HCT116 (cell line): ENCODE data around the gene ANKLE1. TPM values are rescaled to one million over a fixed set of nuclear protein-coding genes. Genes with fewer than 3 reads are reported as not detected.

Experiments used
- CEBPB ChIP-seq: IDR thresholded peaks from 2 replicates; pipeline ENCODE4 v1.6.1; 2012; ENCODE audit warnings: low read depth
- POLR2A ChIP-seq: IDR thresholded peaks from 2 replicates; pipeline ENCODE4 v1.7.0; 2011; ENCODE audit warnings: borderline replicate concordance; ENCODE audit not compliant: insufficient read depth, insufficient read length; ENCODE audit errors: extremely low read depth
- RAD21 ChIP-seq: IDR thresholded peaks from 2 replicates; pipeline ENCODE4 v1.6.1; 2012; ENCODE audit warnings: low read depth, mild to moderate bottlenecking
- YY1 ChIP-seq: IDR thresholded peaks from 2 replicates; pipeline ENCODE4 v1.6.1; 2011; ENCODE audit warnings: low read length, low read depth, moderate library complexity, mild to moderate bottlenecking; ENCODE audit not compliant: insufficient replicate concordance; ENCODE audit errors: extremely low read depth
- ZBTB33 ChIP-seq: IDR thresholded peaks from 2 replicates; pipeline ENCODE4 v1.6.1; 2011; ENCODE audit warnings: mild to moderate bottlenecking, low read length, moderate library complexity; ENCODE audit not compliant: insufficient replicate concordance; ENCODE audit errors: extremely low read depth
- total RNA-seq: library from RNA; stranded (reverse); gene quantifications from one replicate; pipeline ENCODE4 v1.2.1, GENCODE V29; 2021; ENCODE audit not compliant: unreplicated experiment
- TF ChIP-seq, protein P1 (sequence below), 3 experiments: fragments of 200-600 bp in 1 of 3; sonication (generic) in 1 of 3; IDR thresholded peaks in 2 of 3; conservative IDR thresholded peaks in 1 of 3; 2 replicates each; pipeline ENCODE4 v1.5.1; 2012 to 2017; ENCODE audit warnings: low read depth in 2 of 3, low read length in 2 of 3, antibody characterized with exemption in 1 of 3, borderline replicate concordance in 1 of 3, control low read depth in 1 of 3, mild to moderate bottlenecking in 1 of 3, mixed read lengths in 1 of 3, mixed run types in 1 of 3, moderate library complexity in 1 of 3; ENCODE audit not compliant: insufficient read depth in 1 of 3
- TF ChIP-seq, protein P2 (sequence below): IDR thresholded peaks from 2 replicates; pipeline ENCODE4 v1.6.1; 2012
- TF ChIP-seq, protein P3 (sequence below): IDR thresholded peaks from 2 replicates; pipeline ENCODE4 v1.6.1; 2012

ANKLE1 gene
- total RNA-seq, 1 experiment from 2014 or later: 14.8 TPM

DNA sequence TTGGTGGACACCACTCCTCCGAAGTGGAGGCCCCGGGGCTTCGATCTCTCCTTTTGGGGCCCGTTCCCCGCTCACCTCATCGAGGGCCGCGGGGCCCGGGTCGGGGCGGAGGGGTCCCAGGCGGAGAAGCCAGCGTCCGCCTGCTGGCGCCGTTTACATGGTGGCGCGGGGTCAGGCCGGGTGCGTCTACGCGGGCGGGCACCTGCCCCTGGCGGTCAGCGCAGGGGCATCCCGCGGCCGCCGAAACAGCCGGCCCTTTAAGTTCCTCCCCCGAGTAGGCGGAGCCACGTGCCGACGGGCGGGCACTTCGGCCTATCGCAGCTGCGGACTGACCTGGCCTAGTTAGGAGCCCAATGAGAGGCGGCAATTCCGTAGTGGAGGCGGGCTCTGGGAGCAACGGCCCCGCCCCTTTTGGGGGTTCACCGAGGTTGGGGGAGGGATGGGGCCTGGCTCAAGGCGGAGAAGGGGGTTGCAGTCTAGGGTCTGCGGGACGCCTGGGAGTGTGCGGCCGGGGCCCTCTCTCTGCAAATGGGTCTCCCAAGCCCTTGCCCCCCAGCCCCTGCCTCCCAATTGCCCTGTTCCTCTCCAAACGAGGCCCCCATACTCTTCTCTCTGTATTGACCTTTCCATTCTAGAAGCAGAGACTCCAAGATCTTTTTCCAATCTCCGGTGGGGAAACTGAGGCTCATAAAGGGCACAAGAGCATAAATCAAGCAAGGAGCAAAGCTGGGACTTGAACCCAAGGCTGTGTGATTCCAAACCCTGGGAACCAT, 21.7 kb downstream of the ANKLE1 start, which contains the start of gene ABHD8 (continued):
- TF ChIP-seq, protein P1, sequence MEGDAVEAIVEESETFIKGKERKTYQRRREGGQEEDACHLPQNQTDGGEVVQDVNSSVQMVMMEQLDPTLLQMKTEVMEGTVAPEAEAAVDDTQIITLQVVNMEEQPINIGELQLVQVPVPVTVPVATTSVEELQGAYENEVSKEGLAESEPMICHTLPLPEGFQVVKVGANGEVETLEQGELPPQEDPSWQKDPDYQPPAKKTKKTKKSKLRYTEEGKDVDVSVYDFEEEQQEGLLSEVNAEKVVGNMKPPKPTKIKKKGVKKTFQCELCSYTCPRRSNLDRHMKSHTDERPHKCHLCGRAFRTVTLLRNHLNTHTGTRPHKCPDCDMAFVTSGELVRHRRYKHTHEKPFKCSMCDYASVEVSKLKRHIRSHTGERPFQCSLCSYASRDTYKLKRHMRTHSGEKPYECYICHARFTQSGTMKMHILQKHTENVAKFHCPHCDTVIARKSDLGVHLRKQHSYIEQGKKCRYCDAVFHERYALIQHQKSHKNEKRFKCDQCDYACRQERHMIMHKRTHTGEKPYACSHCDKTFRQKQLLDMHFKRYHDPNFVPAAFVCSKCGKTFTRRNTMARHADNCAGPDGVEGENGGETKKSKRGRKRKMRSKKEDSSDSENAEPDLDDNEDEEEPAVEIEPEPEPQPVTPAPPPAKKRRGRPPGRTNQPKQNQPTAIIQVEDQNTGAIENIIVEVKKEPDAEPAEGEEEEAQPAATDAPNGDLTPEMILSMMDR (IDR thresholded peaks at IDR 0.05 in 2 of 3, conservative IDR thresholded peaks at IDR 0.05 in 1 of 3; ENCODE audit: borderline replicate concordance in 1 of 3, insufficient read depth in 1 of 3, low read depth in 2 of 3, low read length in 2 of 3): peak in 2 of 3 experiments; percentile 50 to 54; a peak in 3 of 6 replicates
- TF ChIP-seq, protein P2, sequence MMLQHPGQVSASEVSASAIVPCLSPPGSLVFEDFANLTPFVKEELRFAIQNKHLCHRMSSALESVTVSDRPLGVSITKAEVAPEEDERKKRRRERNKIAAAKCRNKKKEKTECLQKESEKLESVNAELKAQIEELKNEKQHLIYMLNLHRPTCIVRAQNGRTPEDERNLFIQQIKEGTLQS: no peak
- TF ChIP-seq ZBTB33 (no peak), YY1 (no peak), CEBPB (no peak), POLR2A (peak; percentile 46), RAD21 (no peak)
- TF ChIP-seq, protein P3, sequence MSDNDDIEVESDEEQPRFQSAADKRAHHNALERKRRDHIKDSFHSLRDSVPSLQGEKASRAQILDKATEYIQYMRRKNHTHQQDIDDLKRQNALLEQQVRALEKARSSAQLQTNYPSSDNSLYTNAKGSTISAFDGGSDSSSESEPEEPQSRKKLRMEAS: no peak; the same call in 1 of the 2 replicates
